HuH-7 (cell line): Measurements from ENCODE around the gene SCFD2.
A peak's percentile ranks its signal among the peaks of the same experiment; 100 is the strongest.
"Not testable (repeated sequence)": the region's sequence is repeated elsewhere in the genome, so short reads cannot be mapped to it uniquely, and the experiment has no call there.

Experiments used
- DNase-seq: peaks from one replicate; pipeline ENCODE4 v3.0.0; 2011; ENCODE audit warnings: low spot score

Gene SCFD2

DNA sequence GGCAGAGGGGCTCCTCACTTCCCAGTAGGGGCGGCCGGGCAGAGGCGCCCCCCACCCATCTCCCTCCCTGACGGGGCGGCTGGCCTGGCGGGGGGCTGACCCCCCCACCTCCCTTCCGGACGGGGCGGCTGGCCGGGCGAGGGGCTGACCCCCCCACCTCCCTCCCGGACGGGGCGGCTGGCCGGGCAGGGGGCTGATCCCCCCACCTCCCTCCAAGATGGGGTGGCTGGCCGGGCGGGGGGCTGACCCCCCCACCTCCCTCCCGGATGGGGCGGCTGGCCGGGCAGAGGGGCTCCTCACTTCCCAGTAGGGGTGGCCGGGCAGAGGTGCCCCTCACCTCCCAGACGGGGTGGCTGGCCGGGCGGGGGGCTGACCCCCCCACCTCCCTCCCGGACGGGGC lies 128.1 kb downstream of the SCFD2 start:
- not testable (repeated sequence) for DNase-seq

- DNase-seq = not testable (repeated sequence)
Measured at GRCh38 chr4:53236624-53237023, 129.2 kb downstream of the SCFD2 start.

DNA sequence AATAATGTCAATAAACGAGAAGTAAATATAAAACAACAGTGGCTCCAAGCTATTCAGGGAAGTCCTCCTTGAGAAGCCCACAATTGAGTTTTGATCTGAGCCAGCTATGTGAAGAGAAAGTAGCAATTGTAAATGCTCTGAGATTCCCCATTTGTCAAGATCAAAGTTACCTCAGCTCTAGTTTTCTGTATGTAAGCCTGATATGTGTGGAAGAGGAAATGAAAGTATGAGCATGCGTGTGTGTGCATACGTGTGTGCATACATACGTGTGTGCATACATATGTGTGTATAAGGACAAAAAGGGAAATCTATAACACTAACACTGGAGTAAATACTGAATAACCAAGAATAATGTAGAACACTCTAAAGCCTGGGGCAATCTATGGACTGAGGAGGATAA lies 130.3 kb downstream of the SCFD2 start:
- no peak for DNase-seq

- no peak for DNase-seq
Measured at GRCh38 chr4:53234669-53235068, 131.2 kb downstream of the SCFD2 start.

DNA sequence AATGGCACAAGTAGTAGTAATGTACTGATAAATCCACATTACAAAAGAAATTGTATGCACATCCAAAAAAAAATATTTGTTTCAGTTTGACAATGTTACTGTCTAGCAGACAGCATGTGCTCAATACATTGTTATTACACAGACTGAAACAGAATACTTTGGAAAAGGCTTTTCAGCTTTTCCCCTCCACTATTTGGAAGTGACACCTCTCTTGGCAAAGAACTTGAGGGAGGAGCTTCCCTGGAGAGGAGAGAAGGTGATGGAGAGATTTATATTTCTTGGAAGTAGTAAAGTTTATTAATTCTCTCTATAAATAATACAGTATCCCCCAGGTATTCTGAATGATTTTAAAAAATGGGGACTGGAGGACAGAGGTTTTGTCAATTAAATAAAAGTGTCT lies 131.8 kb downstream of the SCFD2 start:
- no peak for DNase-seq

DNA sequence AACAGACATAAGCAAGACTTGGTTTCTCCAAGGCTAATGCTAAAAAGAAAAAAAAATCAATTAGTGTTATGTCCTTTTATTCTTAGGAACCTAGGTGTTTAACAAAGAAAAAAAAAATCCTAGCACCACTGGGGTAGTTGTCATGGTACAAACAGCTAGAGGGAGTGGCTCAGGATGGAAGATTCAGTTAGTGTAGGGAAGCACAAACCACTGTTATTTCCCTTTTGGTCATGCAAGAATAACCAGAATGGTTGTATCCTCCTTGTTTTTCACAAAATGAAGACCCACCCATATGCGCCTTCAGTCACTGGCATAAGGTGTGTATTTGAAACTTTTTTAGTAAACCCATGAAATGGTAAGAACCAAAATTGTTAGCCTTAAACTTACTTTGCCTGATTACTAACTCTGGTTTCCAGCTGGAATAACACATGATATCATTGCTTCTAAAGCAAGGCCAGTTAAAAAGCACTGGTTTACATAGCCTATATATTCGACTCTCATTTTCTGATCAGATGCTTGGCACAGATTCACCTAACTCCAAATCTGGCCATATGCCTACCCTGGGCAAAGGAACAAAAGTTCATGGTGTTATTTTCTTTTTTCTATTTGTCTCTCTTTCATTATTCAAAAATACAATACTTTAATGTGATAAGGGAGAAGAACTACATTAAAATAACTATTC lies 132.6 kb downstream of the SCFD2 start:
- no peak for DNase-seq

DNA sequence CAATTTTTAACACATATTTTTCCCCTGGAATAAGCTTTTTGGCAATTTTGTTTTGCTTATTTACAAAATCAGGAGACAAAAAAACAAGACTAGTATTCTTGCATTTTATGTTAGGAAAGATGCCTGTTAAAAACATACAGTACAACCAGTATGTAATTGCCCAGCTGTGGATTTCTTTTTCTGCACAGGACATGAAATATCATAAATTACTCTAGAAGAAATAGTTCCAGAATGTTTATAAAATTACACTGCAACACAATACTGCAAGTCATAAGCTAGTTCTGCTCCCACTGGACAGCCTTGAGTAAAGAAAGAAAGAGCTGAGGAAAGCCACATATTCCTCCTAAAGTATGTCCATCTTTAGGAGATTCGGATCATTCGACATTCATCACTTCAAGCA lies 133.5 kb downstream of the SCFD2 start:
- DNase-seq = no peak

GRCh38 chr4:53228036-53228435 lies 137.8 kb downstream of the SCFD2 start:
- DNase-seq = no peak

DNA sequence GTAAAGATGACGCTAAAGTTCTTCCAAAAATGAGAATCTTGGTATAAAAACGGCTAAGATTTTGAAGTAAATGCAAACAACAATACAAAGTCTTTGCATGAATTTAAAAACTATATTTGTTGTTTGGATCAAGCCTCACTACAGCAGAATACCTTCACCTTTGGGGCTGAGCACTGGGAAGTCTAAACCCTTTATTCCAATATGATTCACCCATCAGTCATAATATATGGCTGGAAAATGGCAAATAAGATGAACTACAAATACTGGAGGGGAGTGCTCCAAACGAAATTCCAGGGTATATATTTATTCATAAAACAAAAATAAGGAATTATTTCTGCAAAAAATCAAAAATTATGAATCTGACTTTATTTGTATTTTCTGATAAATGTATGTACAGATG lies 138.4 kb downstream of the SCFD2 start:
- no peak for DNase-seq

GRCh38 chr4:53221832-53222480 lies 143.9 kb downstream of the SCFD2 start:
- DNase-seq = no peak

DNA sequence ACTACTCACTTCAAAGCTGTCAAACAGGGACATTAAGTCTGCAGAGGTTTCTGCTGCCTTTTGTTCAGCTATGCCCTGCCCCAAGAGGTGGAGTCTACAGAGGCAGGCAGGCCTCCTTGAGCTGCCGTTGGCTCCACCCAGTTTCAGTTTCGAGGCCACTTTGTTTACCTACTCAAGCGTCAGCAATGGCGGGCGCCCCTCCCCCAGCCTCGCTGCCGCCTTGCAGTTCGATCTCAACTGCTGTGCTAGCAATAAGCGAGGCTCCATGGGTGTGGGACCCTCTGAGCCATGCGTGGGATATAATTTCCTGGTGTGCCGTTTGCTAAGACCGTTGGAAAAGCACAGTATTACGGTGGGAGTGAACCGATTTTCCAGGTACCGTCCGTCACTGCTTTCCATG lies 146.7 kb downstream of the SCFD2 start:
- not testable (repeated sequence) for DNase-seq

DNA sequence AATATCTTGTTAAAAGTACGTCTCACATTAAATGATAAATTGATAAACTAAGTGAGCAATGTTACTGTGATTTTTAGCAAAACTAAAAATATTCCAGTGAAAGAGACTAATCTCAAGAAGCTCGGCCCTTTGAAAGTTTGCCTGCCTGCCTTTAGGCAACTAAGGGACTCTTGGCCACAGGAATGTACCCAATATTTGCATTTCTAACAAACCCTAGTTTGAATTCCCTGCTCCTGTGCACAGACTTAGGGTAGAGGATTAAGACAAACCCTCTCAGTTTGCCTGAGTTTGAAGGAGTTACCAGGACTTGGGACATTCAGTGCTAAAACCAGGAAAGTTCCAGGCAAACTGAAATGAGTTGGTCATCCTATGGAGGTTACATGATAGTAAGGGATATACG lies 157.1 kb downstream of the SCFD2 start:
- no peak for DNase-seq

- DNase-seq = no peak
Measured at GRCh38 chr4:53205970-53206369, 159.9 kb downstream of the SCFD2 start.

- DNase-seq = no peak
Measured at GRCh38 chr4:53199356-53199755, 166.5 kb downstream of the SCFD2 start.

- DNase-seq = no peak
Measured at GRCh38 chr4:53197772-53198142, 168.1 kb downstream of the SCFD2 start.

DNA sequence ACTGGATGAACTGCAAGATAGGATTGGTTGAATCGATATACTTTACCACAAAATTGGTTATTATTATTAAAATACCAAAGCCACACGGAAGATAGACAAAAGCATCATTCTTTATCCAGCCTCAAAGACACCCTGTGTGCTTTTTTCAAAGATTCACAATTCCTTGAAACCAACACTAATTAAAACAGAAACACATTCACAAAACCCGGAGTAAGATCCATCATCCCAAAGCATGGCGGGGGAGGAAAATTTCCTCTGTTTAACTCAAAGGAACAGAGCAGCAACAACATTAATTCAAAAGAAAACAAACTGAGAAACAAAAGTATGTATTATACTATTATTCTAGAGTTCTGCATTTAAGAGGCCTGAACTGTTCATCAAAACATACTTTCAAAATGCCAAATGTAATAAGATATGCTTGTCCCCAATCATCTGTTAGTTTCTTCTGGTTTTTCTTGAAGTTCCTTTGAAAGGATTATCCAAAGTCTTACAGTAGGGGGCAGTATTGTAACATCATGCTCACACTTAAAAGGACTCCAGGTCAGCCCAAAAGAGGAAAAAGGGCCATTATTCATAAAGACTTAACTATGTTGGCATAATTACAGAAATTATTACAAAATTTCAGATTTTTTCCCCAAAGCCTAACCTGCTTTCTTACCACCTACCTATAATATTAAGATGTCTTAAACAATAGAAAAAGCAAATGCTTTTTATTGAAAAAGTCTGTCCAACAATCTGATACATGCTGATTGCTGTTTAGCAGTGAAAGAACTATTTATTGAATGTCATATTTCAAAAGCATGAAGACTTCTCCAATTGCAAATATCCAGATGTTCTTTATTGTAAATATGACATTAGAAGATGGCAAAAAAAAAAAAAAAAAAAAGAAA lies 168.7 kb downstream of the SCFD2 start:
- peak; percentile 28 for DNase-seq

DNA sequence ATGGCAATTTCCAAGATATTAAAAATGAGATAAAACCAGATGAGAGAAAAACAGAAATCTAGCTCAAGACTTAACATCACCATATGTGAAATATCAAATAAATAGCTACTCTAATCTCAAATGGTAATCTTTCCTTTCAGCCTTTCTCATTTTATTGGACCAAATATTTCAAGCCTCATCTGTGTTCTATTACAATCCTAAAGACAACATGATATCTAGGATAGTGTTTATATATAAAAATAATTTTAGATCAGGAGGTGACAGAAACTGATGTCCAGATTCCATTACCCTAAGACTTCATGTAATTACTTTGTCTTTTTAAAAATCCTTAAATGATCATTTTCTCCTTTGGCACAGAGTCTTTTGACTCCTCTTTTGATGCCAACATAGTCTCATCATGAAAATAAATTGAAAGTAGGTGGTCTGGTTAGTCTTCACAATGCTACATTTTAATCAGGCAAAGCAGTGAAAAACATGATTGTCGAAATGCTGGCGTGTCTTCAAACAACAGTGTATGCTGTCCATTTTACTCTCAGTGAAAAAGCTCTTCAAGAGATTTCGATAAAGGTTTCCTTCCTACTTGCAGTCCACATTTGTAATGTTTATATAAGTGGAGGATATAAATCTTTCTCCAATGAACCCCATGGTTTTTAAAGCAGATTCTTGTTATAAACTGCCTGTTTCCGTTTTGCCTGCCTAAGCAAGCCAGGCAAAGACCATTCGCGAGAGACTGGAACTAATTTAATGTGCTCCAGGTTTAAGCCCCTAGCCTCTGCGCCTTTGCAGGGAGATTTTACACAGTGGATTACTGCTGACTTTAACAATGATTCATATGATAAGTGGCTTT lies 169.8 kb downstream of the SCFD2 start:
- no peak for DNase-seq

GRCh38 chr4:53194727-53195126 lies 171.1 kb downstream of the SCFD2 start:
- DNase-seq = no peak

GRCh38 chr4:53193111-53193510 lies 172.8 kb downstream of the SCFD2 start:
- no peak for DNase-seq

- no peak for DNase-seq
Measured at GRCh38 chr4:53192496-53192895, 173.4 kb downstream of the SCFD2 start.

- DNase-seq = no peak
Measured at GRCh38 chr4:53191997-53192396, 173.9 kb downstream of the SCFD2 start.

DNA sequence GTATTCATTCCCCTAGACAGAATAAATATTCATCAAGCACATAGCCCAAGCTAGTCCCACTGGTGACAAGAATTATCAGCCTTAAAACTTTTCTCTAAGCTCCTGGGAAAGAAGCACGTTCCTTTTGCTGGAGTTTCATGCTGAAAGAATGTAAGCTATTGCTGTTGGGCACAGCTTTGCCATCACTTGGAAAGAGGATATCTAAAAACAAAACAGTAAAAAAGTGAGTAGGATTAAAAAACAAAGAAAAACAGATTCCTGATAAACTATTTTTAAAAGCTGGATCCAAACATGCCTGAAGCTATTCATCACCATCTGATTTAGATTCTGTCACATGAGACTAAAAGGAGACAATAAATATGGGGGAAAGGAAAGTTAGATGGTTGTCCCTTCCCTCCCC lies 176.8 kb downstream of the SCFD2 start:
- DNase-seq = no peak
